Small intestine (tissue), 7 donors: ENCODE measurements around the gene ITGA2. TPM values are rescaled to one million over a fixed set of nuclear protein-coding genes. Genes with fewer than 3 reads are reported as not detected.

Experiments
- DNase-seq, 2 donors: peaks; one replicate each; pipeline versions ENCODE4 v3.0.0 to v3.0.0-alpha.2; 2013
- FAIRE-seq: peaks from 2 replicates; lab custom pipeline; 2012; peaks lifted over from hg19 to GRCh38; lab: Jason Lieb, UNC
- H3K27ac ChIP-seq, 3 donors: one replicate each; pipeline ENCODE4 v1.5.1; 2013; ENCODE audit warnings: low read length in 2 of 3, mild to moderate bottlenecking in 2 of 3, control low read depth in 1 of 3, inconsistent platforms in 1 of 3, low read depth in 1 of 3, moderate library complexity in 1 of 3
- H3K27me3 ChIP-seq, 3 donors: one replicate each; pipeline ENCODE4 v1.6.1; 2013; ENCODE audit warnings: low read length in 3 of 3, inconsistent platforms in 1 of 3; ENCODE audit not compliant: control insufficient read depth in 3 of 3, insufficient read depth in 3 of 3
- H3K36me3 ChIP-seq, 3 donors: one replicate each; pipeline ENCODE4 v1.6.1; 2013; ENCODE audit warnings: low read length in 3 of 3, inconsistent platforms in 1 of 3, low read depth in 1 of 3, mild to moderate bottlenecking in 1 of 3, moderate library complexity in 1 of 3; ENCODE audit not compliant: control insufficient read depth in 3 of 3, insufficient read depth in 2 of 3
- H3K4me1 ChIP-seq, 3 donors: one replicate each; pipeline ENCODE4 v1.6.1; 2013; ENCODE audit warnings: low read length in 2 of 3, inconsistent platforms in 1 of 3, low read depth in 1 of 3, mild to moderate bottlenecking in 1 of 3, moderate library complexity in 1 of 3; ENCODE audit not compliant: control insufficient read depth in 3 of 3, insufficient read depth in 2 of 3
- H3K4me3 ChIP-seq, 3 donors: one replicate each; pipeline ENCODE4 v1.5.1; 2013; ENCODE audit warnings: low read length in 3 of 3, control low read depth in 1 of 3, inconsistent platforms in 1 of 3, low read depth in 1 of 3, mild to moderate bottlenecking in 1 of 3, moderate library complexity in 1 of 3
- H3K9me3 ChIP-seq, 2 donors: one replicate each; pipeline ENCODE4 v1.6.1; 2013; ENCODE audit warnings: low read depth in 1 of 2, low read length in 1 of 2; ENCODE audit not compliant: control insufficient read depth in 2 of 2, insufficient read depth in 1 of 2
- WGBS, 3 donors: extraction: QIAGEN DNeasy Blood & Tissue Kit; methylation state at CpG; one replicate each; pipeline ENCODE4 v1.1.7; 2013; 5-methylcytosine and 5-hydroxymethylcytosine counted together
- polyA plus RNA-seq, 4 donors: library from polyadenylated mRNA; stranded (reverse) in 3 of 4; unstranded in 1 of 4; fragments of 200-250 nt in 3 of 4; fragments of 120-200 nt in 1 of 4; gene quantifications; one replicate each; pipeline versions ENCODE4 v1.2.1 to v1.2.3, GENCODE V29; 2013
- donor health status: healthy with polysubstance abuse.
- donor health status: control.
- donor health status: control.
- donor health status: Bipolar disorder and iron deficiency.
- donor health status: healthy.

The ITGA2 gene
- polyA plus RNA-seq, 4 donors, result 1.8 to 15.2 (median 5.9) TPM

DNA sequence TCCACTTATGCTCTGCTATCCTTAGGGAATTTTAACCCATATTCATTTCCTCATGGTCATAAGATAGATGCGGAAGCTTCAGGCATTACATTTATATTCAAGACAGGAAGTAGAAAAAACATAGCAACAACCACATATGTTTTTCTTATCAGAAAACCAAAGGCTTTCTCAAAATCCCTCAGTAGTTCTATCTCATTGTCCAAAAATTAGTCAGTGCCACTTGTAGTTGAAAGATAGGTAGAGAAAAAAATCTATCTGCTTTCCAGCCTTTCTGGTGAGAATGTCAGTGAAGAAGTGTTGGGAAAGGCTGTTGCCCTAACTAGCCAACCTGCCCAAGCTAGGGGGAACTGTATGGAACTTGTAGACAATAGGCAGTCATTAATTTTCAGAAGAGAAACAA is 143.9 kb downstream of the ITGA2 start:
- H3K27ac ChIP-seq, result no peak overlapping the region
- FAIRE-seq (no peak), DNase-seq (no peak)
- 85 to 97% (median 90%) methylated on average over 1 of the region's 1 CpG for WGBS, 3 donors
- H3K4me3 ChIP-seq, result no peak overlapping the region
- H3K4me1 ChIP-seq, result peaks cover 0 to 3% (median 0%) of the 10 kb centered on the region in 3 donors
- no peaks in the 10 kb centered on the region for H3K27me3 ChIP-seq
- H3K9me3 ChIP-seq, result no peaks in the 10 kb centered on the region
- H3K36me3 ChIP-seq, result no peaks in the 10 kb centered on the region

Other genes with a start within 250 kb of the ITGA2 start
- gene ITGA1, start 201.4 kb upstream of the ITGA2 start, polyA plus RNA-seq, result 10 to 100 TPM in 1 of 4 donors, 1 to 10 TPM in 3; 1.6 to 20.9 (median 5.0) TPM
- gene PELO, start 201.4 kb upstream of the ITGA2 start, polyA plus RNA-seq, result 10 to 100 TPM in 1 of 4 donors, 1 to 10 TPM in 3; 4.0 to 10.8 (median 9.3) TPM
- 100 to 1,000 TPM in 1 of 4 donors, 10 to 100 TPM in 3; 43.0 to 114 (median 65.9) TPM for gene MOCS2, start 120.4 kb downstream of the ITGA2 start, polyA plus RNA-seq